ENCODE data around the gene DGCR8.

GRCh38 chr22:20071524-20071972 is 8.5 kb upstream of the DGCR8 start:
- TF ChIP-seq, protein P1, sequence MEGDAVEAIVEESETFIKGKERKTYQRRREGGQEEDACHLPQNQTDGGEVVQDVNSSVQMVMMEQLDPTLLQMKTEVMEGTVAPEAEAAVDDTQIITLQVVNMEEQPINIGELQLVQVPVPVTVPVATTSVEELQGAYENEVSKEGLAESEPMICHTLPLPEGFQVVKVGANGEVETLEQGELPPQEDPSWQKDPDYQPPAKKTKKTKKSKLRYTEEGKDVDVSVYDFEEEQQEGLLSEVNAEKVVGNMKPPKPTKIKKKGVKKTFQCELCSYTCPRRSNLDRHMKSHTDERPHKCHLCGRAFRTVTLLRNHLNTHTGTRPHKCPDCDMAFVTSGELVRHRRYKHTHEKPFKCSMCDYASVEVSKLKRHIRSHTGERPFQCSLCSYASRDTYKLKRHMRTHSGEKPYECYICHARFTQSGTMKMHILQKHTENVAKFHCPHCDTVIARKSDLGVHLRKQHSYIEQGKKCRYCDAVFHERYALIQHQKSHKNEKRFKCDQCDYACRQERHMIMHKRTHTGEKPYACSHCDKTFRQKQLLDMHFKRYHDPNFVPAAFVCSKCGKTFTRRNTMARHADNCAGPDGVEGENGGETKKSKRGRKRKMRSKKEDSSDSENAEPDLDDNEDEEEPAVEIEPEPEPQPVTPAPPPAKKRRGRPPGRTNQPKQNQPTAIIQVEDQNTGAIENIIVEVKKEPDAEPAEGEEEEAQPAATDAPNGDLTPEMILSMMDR (IDR thresholded peaks at IDR 0.05), result no peak
- no peak for TF ChIP-seq EZH2 (IDR thresholded peaks at IDR 0.05)

All from neural progenitor cell (in vitro differentiated cells).